ENCODE results near the gene PRKAG1. TPM values are rescaled to one million over a fixed set of nuclear protein-coding genes. Genes with fewer than 3 reads are reported as not detected.

The PRKAG1 gene
- total and polyA plus RNA-seq, 10 of the 15 experiments (the other 5 are each of a cell fraction or from before 2014, with no cell fraction given), result 44.5 to 91.6 (median 60.9) TPM

DNA sequence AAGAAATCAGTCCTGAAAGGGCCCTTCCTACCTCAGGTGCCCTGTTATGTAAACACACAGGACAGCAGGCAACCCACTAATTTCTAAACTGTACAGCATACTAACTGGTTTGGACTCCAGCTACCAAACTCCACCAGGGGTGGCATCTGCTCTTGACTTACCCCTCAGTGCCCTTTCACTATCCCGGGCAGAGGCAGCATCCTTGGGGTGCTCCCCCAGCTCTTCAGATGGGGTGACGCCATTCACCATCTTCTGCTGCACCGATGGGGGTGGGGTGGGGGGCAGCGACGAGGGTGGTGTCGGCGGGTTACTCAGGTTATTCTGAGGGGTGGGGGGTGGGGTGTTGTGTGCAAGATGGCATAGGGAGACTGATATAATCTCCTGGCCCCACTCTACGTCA, 11.5 kb upstream of the PRKAG1 start:
- Histone ChIP-seq H4K20me1 (ENCODE audit: control insufficient read depth, insufficient read depth) (no peaks in the 10 kb centered on the region), H3K4me2 (ENCODE audit: control insufficient read depth, insufficient read depth) (no peak overlapping the region), H3K9me3 (replicated peaks; ENCODE audit: control insufficient read depth, insufficient read depth, low read length) (no peaks in the 10 kb centered on the region), H3K79me2 (ENCODE audit: control insufficient read depth, insufficient read depth, low read length) (no peaks in the 10 kb centered on the region), H3K36me3 (ENCODE audit: control insufficient read depth in 2 of 2, insufficient read depth in 2 of 2, low read length in 1 of 2) (peaks cover 26 to 41% of the 10 kb centered on the region in 2 experiments), H3K4me3 (no peak overlapping the region), H2AFZ (ENCODE audit: control insufficient read depth, low read depth, low read length) (no peak overlapping the region), H3K4me1 (ENCODE audit: control insufficient read depth, insufficient read depth, low read length) (no peaks in the 10 kb centered on the region), H3K9ac (ENCODE audit: control insufficient read depth, insufficient read depth, low read length) (no peak overlapping the region), H3K27ac (ENCODE audit: control insufficient read depth, insufficient read depth) (no peak overlapping the region), H3K27me3 (replicated peaks in 1 of 2; ENCODE audit: control insufficient read depth in 2 of 2, insufficient read depth in 2 of 2, low read length in 1 of 2) (no peaks in the 10 kb centered on the region)
- TF ChIP-seq JUND (IDR thresholded peaks at IDR 0.05; ENCODE audit: low read depth, low read length) (no peak), RAD21 (IDR thresholded peaks at IDR 0.05; ENCODE audit: insufficient read depth, low read depth, low read length) (no peak), KDM1A (IDR thresholded peaks at IDR 0.05; ENCODE audit: borderline replicate concordance) (no peak), EP300 (IDR thresholded peaks at IDR 0.05; ENCODE audit: borderline replicate concordance in 1 of 2, control insufficient read depth in 1 of 2, low read depth in 2 of 2, low read length in 2 of 2) (no peak), RCOR1 (conservative IDR thresholded peaks at IDR 0.05; ENCODE audit: low read depth, low read length) (no peak), MXI1 (IDR thresholded peaks at IDR 0.05; ENCODE audit: low read depth, low read length) (no peak), MEF2B (IDR thresholded peaks at IDR 0.05; ENCODE audit: partially characterized antibody, poor library complexity, severe bottlenecking) (no peak), CREM (IDR thresholded peaks at IDR 0.05; ENCODE audit: low read depth) (no peak)
- TF ChIP-seq, protein P1, sequence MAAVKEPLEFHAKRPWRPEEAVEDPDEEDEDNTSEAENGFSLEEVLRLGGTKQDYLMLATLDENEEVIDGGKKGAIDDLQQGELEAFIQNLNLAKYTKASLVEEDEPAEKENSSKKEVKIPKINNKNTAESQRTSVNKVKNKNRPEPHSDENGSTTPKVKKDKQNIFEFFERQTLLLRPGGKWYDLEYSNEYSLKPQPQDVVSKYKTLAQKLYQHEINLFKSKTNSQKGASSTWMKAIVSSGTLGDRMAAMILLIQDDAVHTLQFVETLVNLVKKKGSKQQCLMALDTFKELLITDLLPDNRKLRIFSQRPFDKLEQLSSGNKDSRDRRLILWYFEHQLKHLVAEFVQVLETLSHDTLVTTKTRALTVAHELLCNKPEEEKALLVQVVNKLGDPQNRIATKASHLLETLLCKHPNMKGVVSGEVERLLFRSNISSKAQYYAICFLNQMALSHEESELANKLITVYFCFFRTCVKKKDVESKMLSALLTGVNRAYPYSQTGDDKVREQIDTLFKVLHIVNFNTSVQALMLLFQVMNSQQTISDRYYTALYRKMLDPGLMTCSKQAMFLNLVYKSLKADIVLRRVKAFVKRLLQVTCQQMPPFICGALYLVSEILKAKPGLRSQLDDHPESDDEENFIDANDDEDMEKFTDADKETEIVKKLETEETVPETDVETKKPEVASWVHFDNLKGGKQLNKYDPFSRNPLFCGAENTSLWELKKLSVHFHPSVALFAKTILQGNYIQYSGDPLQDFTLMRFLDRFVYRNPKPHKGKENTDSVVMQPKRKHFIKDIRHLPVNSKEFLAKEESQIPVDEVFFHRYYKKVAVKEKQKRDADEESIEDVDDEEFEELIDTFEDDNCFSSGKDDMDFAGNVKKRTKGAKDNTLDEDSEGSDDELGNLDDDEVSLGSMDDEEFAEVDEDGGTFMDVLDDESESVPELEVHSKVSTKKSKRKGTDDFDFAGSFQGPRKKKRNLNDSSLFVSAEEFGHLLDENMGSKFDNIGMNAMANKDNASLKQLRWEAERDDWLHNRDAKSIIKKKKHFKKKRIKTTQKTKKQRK (IDR thresholded peaks at IDR 0.05; ENCODE audit: low read depth, low read length), result no peak
- TF ChIP-seq, protein P2, sequence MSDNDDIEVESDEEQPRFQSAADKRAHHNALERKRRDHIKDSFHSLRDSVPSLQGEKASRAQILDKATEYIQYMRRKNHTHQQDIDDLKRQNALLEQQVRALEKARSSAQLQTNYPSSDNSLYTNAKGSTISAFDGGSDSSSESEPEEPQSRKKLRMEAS (IDR thresholded peaks at IDR 0.05; ENCODE audit: low read depth, low read length), result no peak
- TF ChIP-seq, protein P3, sequence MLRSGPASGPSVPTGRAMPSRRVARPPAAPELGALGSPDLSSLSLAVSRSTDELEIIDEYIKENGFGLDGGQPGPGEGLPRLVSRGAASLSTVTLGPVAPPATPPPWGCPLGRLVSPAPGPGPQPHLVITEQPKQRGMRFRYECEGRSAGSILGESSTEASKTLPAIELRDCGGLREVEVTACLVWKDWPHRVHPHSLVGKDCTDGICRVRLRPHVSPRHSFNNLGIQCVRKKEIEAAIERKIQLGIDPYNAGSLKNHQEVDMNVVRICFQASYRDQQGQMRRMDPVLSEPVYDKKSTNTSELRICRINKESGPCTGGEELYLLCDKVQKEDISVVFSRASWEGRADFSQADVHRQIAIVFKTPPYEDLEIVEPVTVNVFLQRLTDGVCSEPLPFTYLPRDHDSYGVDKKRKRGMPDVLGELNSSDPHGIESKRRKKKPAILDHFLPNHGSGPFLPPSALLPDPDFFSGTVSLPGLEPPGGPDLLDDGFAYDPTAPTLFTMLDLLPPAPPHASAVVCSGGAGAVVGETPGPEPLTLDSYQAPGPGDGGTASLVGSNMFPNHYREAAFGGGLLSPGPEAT (IDR thresholded peaks at IDR 0.05; ENCODE audit: low read depth), result no peak
- ATAC-seq (no peak), DNase-seq (ENCODE audit: low read depth, low spot score) (no peak), FAIRE-seq (no peak)
- ChIA-PET POLR2A (interaction anchor here (0.5 to 1.2 kb wide), 3 partner anchors 9 to 877 kb away, joined by 3 to 4 read pairs (median 4); no protein-coding TSS in a partner anchor), RAD21 (ENCODE audit: unreplicated experiment) (interaction anchor here (1.5 kb wide), 1 partner anchor 11 kb away, joined by 3 read pairs; no protein-coding TSS in a partner anchor), CTCF (interaction anchor here (0.6 to 1.8 kb wide), 5 partner anchors 10 to 86 kb away, joined by 3 to 13 read pairs (median 5); no protein-coding TSS in a partner anchor), SMC1A (ENCODE audit: uncharacterized antibody, unreplicated experiment) (no interaction called here)
- 98% methylated on average over 7 of the region's 8 CpGs for WGBS (ENCODE audit: insufficient coverage, insufficient replicate concordance, low lambda C conversion rate, missing lambda C conversion rate)
- intact Hi-C loops (cut with micrococcal nuclease; ENCODE audit: unreplicated experiment) (no loop called here), in situ Hi-C loops (cut with MboI) (no loop called here)
- no TSS peak for BruUV-seq (replicated peaks)

All from GM12878 (cell line).